Endothelial cell of umbilical vein (primary cell): ENCODE results near the gene KRT76. TPM values are rescaled to one million over a fixed set of nuclear protein-coding genes. Genes with fewer than 3 reads are reported as not detected.

Experiments used
- BruUV-seq: library from RNA; stranded (reverse); fragments of 400-500 nt; replicated peaks from 2 replicates; lab custom pipeline; 2021; lab: Mats Ljungman, UMichigan
- CTCF ChIA-PET: fragments of 300-600, 350-600 bp; sonication (Branson Sonifier 250); formaldehyde crosslinking; loops from one replicate; lab custom pipeline; 2021; ENCODE audit warnings: antibody characterized with exemption, inconsistent platforms; lab: Charles Lee
- POLR2A ChIA-PET: fragments of 300-600, 350-600 bp; sonication (Branson Sonifier 250); formaldehyde crosslinking; loops from one replicate; lab custom pipeline; 2021; ENCODE audit warnings: antibody characterized with exemption, inconsistent platforms; lab: Charles Lee
- DNase-seq: peaks from one replicate; pipeline ENCODE4 v3.0.0-alpha.2; 2011; ENCODE audit warnings: low read depth, low spot score
- FAIRE-seq: peaks from 2 replicates; lab custom pipeline; 2011; peaks lifted over from hg19 to GRCh38; lab: Jason Lieb, UNC
- H2AFZ ChIP-seq: 2 replicates; pipeline ENCODE4 v1.6.0; 2012; ENCODE audit warnings: low read depth, low read length, control low read depth, inconsistent platforms
- H3K27ac ChIP-seq: 2 replicates; pipeline ENCODE4 v1.5.1; 2011; ENCODE audit warnings: low read depth, mild to moderate bottlenecking, control low read depth, low read length, moderate library complexity; ENCODE audit not compliant: insufficient read depth
- H3K27me3 ChIP-seq, 2 experiments: 2 replicates each; pipeline versions ENCODE4 v1.6.0 to v1.6.1; 2011; ENCODE audit warnings: low read length in 2 of 2, mixed read lengths in 1 of 2; ENCODE audit not compliant: control insufficient read depth in 2 of 2, insufficient read depth in 2 of 2
- H3K36me3 ChIP-seq, 2 experiments: 2 replicates in 1 of 2; 3 replicates in 1 of 2; pipeline ENCODE4 v1.5.1; 2011; ENCODE audit warnings: low read length in 2 of 2, mild to moderate bottlenecking in 1 of 2, moderate library complexity in 1 of 2; ENCODE audit not compliant: control insufficient read depth in 2 of 2, insufficient read depth in 2 of 2; ENCODE audit errors: extremely low read depth in 1 of 2
- H3K4me1 ChIP-seq: 3 replicates; pipeline ENCODE4 v1.5.1; 2011; ENCODE audit warnings: mild to moderate bottlenecking, low read length; ENCODE audit not compliant: control insufficient read depth, insufficient read depth; ENCODE audit errors: extremely low read depth
- H3K4me2 ChIP-seq: 2 replicates; pipeline ENCODE4 v1.6.1; 2011; ENCODE audit warnings: low read length, control low read depth, mixed read lengths; ENCODE audit not compliant: insufficient read depth
- H3K4me3 ChIP-seq, 3 experiments: fragments of 200-600 bp in 1 of 3; sonication (generic), shearing (Covaris generic) in 1 of 3; replicated peaks in 1 of 3; 2 replicates each; pipeline ENCODE4 v1.5.1; 2011 to 2016; ENCODE audit warnings: control low read depth in 3 of 3, low read length in 3 of 3, mild to moderate bottlenecking in 2 of 3, inconsistent platforms in 1 of 3, low read depth in 1 of 3, moderate library complexity in 1 of 3; ENCODE audit not compliant: insufficient read depth in 1 of 3
- H3K79me2 ChIP-seq: 2 replicates; pipeline ENCODE4 v1.6.0; 2012; ENCODE audit warnings: low read length, inconsistent platforms; ENCODE audit not compliant: control insufficient read depth, insufficient read depth
- H3K9ac ChIP-seq: replicated peaks from 2 replicates; pipeline ENCODE3; 2011; ENCODE audit warnings: low read length, control low read depth; ENCODE audit not compliant: insufficient read depth; ENCODE audit errors: extremely low read depth
- H3K9me1 ChIP-seq: replicated peaks from 3 replicates; pipeline ENCODE4 v1.6.0; 2011; ENCODE audit warnings: mild to moderate bottlenecking, low read length; ENCODE audit not compliant: control insufficient read depth, insufficient read depth; ENCODE audit errors: extremely low read depth
- H3K9me3 ChIP-seq: replicated peaks from 2 replicates; pipeline ENCODE4 v1.5.1; 2012; ENCODE audit warnings: low read length, inconsistent platforms; ENCODE audit not compliant: control insufficient read depth, insufficient read depth
- H4K20me1 ChIP-seq: replicated peaks from 2 replicates; pipeline ENCODE3; 2011; ENCODE audit warnings: mild to moderate bottlenecking, low read length; ENCODE audit not compliant: control insufficient read depth, insufficient read depth; ENCODE audit errors: extremely low read depth
- EZH2 ChIP-seq: IDR thresholded peaks from 2 replicates; pipeline ENCODE4 v1.6.1; 2012; ENCODE audit warnings: borderline replicate concordance, low read depth, mild to moderate bottlenecking, moderate library complexity, low read length, inconsistent platforms; ENCODE audit not compliant: severe bottlenecking
- FOS ChIP-seq: IDR thresholded peaks from 2 replicates; pipeline ENCODE4 v1.6.1; 2011; ENCODE audit warnings: mild to moderate bottlenecking, low read length, moderate library complexity, borderline replicate concordance; ENCODE audit not compliant: insufficient read depth
- GATA2 ChIP-seq: IDR thresholded peaks from 2 replicates; pipeline ENCODE4 v1.7.0; 2011; ENCODE audit warnings: low read depth, mild to moderate bottlenecking, moderate library complexity, mixed read lengths, low read length; ENCODE audit not compliant: insufficient read length, insufficient read depth
- JUN ChIP-seq: IDR thresholded peaks from 2 replicates; pipeline ENCODE4 v1.6.1; 2011; ENCODE audit warnings: borderline replicate concordance, low read depth; ENCODE audit not compliant: insufficient read length, insufficient read depth
- MAX ChIP-seq: IDR thresholded peaks from 2 replicates; pipeline ENCODE4 v1.6.1; 2011; ENCODE audit not compliant: insufficient read depth, insufficient read length
- MYC ChIP-seq: IDR thresholded peaks from one replicate; pipeline ENCODE4 v1.6.1; 2011; ENCODE audit warnings: mild to moderate bottlenecking, low read depth, low read length
- POLR2A ChIP-seq: IDR thresholded peaks from 2 replicates; pipeline ENCODE4 v1.6.1; 2012; ENCODE audit warnings: low read depth, mild to moderate bottlenecking, control low read depth, low read length
- POLR2AphosphoS5 ChIP-seq: IDR thresholded peaks from 2 replicates; pipeline ENCODE4 v1.6.1; 2012; ENCODE audit warnings: low read depth, mild to moderate bottlenecking, control low read depth, low read length, moderate library complexity; ENCODE audit not compliant: insufficient read depth
- dilution Hi-C: fragments of 300-500 bp; cut with MboI; formaldehyde crosslinking; loops from one replicate; pipeline ENCODE4 v1.15.0; 2019; ENCODE audit warnings: low sequenced_read_pairs; ENCODE audit not compliant: extremely low pct_ligation_motif_present
- intact Hi-C: fragments of 100-400 bp; cut with micrococcal nuclease; formaldehyde crosslinking; loops from one replicate; pipeline ENCODE4 v1.10.0; 2022
- polyA plus RNA-seq, 4 experiments: library from polyadenylated mRNA; depleted of rRNA in 3 of 4; stranded (reverse) in 3 of 4; unstranded in 1 of 4; fragments of >200 nt; gene quantifications; 2 replicates each; pipeline versions ENCODE4 v1.2.1 to v1.2.3, GENCODE V29; 2011 to 2012; ENCODE audit warnings: missing spikeins in 1 of 4
- total RNA-seq: library from RNA; stranded (reverse); gene quantifications from 2 replicates; pipeline ENCODE4 v1.2.3, GENCODE V29; 2021
- TF ChIP-seq, protein P1 (sequence below), 2 donors: IDR thresholded peaks; 1 replicate in 1 of 2; 2 replicates in 1 of 2; pipeline ENCODE4 v1.5.1; 2011; ENCODE audit warnings: low read length in 2 of 2, mild to moderate bottlenecking in 2 of 2, moderate library complexity in 2 of 2, control low read depth in 1 of 2, inconsistent platforms in 1 of 2, low read depth in 1 of 2; ENCODE audit not compliant: insufficient read depth in 1 of 2; ENCODE audit errors: extremely low read depth in 1 of 2

Gene KRT76
- total and polyA plus RNA-seq, 2 donors (not counting 3 experiments of a cell fraction or from before 2014, with no cell fraction given), result not detected

- no peaks in the 10 kb centered on the region for H3K27me3 ChIP-seq
- ChIA-PET POLR2A (no interaction called here), CTCF (no interaction called here)
These were observed 36.2 kb upstream of the KRT76 start for GRCh38 chr12:52813203-52813819.

More at GRCh38 chr12:52813203-52813819, 36.2 kb upstream of the KRT76 start:
- H3K9ac ChIP-seq, result no peak overlapping the region
- H3K4me2 ChIP-seq, result no peak overlapping the region
- H3K27ac ChIP-seq, result no peak overlapping the region
- no peaks in the 10 kb centered on the region for H4K20me1 ChIP-seq
- no peaks in the 10 kb centered on the region for H3K9me3 ChIP-seq
- H3K79me2 ChIP-seq, result no peaks in the 10 kb centered on the region
- TF ChIP-seq, protein P1, sequence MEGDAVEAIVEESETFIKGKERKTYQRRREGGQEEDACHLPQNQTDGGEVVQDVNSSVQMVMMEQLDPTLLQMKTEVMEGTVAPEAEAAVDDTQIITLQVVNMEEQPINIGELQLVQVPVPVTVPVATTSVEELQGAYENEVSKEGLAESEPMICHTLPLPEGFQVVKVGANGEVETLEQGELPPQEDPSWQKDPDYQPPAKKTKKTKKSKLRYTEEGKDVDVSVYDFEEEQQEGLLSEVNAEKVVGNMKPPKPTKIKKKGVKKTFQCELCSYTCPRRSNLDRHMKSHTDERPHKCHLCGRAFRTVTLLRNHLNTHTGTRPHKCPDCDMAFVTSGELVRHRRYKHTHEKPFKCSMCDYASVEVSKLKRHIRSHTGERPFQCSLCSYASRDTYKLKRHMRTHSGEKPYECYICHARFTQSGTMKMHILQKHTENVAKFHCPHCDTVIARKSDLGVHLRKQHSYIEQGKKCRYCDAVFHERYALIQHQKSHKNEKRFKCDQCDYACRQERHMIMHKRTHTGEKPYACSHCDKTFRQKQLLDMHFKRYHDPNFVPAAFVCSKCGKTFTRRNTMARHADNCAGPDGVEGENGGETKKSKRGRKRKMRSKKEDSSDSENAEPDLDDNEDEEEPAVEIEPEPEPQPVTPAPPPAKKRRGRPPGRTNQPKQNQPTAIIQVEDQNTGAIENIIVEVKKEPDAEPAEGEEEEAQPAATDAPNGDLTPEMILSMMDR (IDR thresholded peaks at IDR 0.05; ENCODE audit: extremely low read depth in 1 of 2, insufficient read depth in 1 of 2, low read depth in 1 of 2, low read length in 2 of 2), result no peak
- TF ChIP-seq FOS (no peak), POLR2AphosphoS5 (no peak), POLR2A (no peak), MYC (no peak), JUN (no peak), EZH2 (no peak), MAX (no peak), GATA2 (no peak)
- intact Hi-C loops, result no loop called here
- dilution Hi-C loops, result no loop called here
- FAIRE-seq, result no peak
- H3K9me1 ChIP-seq, result no peaks in the 10 kb centered on the region
- H3K4me3 ChIP-seq, result no peak overlapping the region
- DNase-seq, result no peak
- BruUV-seq, result no TSS peak
- no peak overlapping the region for H2AFZ ChIP-seq
- H3K36me3 ChIP-seq, result no peaks in the 10 kb centered on the region
- no peaks in the 10 kb centered on the region for H3K4me1 ChIP-seq
